ENCODE results near the gene NRCAM.

- TF ChIP-seq ISL1 (CRISPR knock-in tag; IDR thresholded peaks at IDR 0.05), result no peak
- TF ChIP-seq BACH2 (CRISPR knock-in tag; IDR thresholded peaks at IDR 0.05; ENCODE audit: borderline replicate concordance), result no peak
- TF ChIP-seq PATZ1 (CRISPR knock-in tag; IDR thresholded peaks at IDR 0.05; ENCODE audit: borderline replicate concordance), result no peak
- no peak for TF ChIP-seq CSDC2 (CRISPR knock-in tag; IDR thresholded peaks at IDR 0.05)
- no peak for TF ChIP-seq TSHZ2 (CRISPR knock-in tag; IDR thresholded peaks at IDR 0.05)
Measured at GRCh38 chr7:108266491-108266890, 189.7 kb downstream of the NRCAM start.
